ENCODE data around the gene PRRX2. TPM values are rescaled to one million over a fixed set of nuclear protein-coding genes. Genes with fewer than 3 reads are reported as not detected.
"Not testable (repeated sequence)": the region's sequence is repeated elsewhere in the genome, so short reads cannot be mapped to it uniquely, and the experiment has no call there.

The PRRX2 gene
- total RNA-seq, 1 donor from 2014 or later = not detected

DNA sequence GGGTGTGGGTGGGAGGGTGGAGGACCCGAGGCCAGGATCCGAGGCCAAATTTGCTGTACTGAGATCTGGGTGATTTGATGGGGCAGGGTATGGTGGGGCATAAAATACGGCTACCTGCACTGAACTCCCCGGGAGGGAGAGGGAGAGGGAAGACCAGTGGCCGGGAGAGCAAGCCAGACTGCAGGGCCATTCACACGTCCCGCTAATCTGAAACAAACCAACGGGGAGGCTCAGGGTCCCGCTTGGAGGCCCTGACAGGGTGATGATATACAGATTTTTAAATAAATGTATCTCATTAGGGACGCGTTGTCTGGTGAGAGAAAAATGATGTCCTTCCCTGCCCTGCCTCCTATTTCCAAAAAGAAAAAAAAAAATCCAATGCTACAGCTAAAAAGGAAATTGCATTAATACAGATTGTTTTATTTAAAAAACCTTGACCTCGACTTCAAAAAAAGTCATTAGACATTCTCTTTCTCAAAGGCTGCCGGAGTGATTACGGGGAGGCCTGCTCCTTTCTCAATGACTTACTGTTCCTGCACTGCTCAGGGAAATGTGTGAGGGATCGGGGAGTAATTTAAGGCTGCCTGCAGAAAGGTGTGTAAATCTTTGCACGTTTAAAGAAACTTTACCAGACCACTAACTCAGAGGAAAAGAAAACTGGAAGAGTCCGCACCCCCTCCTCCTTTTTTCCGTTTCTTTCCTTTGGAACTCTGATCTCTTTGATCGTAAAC, 11.5 kb upstream of the PRRX2 start:
- DNase-seq (ENCODE audit: low read depth, low spot score) = no peak

DNA sequence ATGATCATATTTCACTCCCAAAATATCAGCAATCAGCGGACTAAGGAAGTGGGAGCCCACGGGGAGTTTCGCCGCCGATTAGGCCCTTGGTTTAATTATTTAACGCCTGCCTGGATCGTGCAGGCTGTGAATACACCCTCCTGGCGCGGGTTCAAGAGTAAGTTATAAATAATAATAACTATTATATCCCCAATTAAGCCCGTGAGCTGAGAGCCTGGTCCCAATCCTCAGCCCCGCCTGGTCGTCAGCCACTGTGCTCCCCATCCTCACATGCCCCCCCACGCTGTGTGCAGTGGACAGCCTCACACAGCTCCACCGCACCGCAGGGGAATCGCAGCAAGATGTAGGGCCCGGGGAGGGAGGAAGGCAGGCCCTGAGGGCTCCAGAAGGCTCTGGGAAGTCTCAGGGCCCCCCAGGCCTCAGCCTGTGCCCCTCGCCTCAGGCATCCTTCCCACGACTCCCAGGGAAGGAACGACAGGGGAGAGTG, 10.8 kb upstream of the PRRX2 start:
- DNase-seq (ENCODE audit: low read depth, low spot score) = no peak

DNA sequence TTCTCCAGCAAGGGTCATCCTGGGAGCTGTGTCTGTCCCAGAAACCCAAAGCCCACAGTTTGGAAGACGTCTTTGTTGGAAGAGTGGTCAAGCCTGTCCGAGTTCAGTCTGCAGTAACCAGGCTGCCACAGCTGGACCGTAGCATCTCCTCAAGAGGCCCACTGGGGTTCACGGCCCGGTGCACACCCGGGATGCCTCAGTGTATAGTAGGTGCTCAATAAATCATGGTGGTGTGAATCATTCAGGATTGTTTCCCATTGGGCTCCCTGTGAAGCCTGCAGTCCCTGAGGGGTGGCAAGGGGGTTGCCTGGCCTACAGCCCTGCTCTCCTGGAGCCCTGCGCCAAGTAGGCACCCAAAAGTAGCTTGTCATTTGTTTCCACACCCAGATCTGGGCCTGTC, 10.3 kb upstream of the PRRX2 start:
- no peak for DNase-seq (ENCODE audit: low read depth, low spot score)

DNA sequence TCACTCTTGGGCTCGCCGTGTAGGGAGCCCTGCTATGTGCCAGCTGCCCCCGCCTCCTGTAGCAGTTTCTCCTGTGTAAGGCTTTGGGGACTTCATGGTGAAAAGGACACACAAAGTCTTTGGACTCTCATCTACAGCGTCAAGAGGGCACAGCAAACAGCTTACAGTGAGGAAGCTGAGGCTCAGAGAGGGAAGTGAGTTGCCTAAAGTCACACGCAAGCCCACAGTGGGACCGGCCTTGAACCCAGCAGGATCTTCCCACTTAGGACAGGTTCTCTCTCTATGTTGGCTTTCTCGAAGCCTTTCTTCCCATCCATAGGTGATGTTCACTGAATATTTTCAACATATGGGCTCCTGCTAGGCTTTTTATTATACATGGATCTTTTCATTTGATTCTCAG, 9.8 kb upstream of the PRRX2 start:
- DNase-seq (ENCODE audit: low read depth, low spot score) = no peak

DNA sequence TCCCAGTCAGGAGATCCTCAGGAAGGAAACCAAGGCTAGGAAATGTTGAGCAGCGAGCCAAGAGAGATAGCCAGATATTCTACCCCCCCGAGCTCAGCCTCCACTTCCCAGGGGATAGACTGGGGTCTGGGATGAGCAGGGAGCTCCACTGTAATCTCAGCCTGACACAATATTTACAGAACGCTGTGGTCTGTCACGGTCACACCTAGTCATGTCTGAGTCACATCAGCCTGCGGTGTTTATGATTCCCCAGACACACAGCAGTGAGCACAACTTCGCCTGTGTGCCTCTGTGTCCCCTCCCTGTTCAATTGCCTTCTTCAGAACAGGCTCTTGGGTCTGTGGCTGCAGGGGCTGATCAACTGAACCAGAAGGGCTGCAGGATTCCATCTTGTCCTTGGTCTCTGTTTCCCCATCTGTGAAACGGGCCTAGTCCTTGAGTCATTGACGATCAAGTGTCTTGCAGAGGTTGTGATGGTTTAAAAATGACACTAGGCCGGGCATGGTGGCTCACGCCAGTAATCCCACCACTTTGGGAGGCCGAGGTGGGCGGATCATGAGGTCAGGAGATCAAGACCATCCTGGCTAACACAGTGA, 8.6 kb upstream of the PRRX2 start:
- DNase-seq (ENCODE audit: low read depth, low spot score) = no peak

DNA sequence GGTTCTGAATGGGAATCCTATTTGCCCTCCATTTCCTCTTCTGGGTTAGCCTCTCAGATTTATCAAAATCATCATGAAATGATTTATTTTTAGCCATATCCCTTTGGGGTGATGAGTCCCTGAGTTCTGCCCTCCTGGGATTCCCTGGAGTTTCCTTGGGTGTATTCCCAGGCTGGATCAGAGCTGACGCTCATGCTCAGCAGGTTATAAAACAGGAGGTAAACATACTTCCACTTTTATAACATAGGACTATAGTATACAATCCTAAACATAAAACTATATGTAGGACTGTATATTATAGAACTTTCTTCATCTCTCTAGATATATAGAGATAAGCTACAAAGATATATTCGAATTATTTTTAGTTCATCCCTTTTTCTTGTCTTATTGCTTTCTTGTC, 4.4 kb upstream of the PRRX2 start:
- DNase-seq (ENCODE audit: low read depth, low spot score) = no peak

DNA sequence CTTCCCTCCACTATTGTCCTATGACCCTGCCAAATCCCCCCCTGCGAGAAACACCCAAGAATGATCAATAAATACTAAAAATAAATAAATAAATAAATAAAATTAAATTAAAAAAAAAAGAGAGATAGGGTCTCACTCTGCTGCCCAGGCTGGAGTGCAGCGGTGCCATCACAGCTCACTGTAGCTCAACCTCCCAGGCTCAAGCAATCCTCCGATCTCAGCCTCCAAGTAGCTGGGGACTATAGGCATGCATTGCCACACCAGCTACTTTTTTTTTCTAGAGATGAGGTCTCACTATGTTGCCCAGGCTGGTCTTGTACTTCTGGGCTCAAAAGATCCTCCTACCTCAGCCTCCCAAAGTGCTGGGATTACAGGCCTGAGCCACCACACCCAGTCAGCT, 3.2 kb upstream of the PRRX2 start:
- DNase-seq (ENCODE audit: low read depth, low spot score) = not testable (repeated sequence)

DNA sequence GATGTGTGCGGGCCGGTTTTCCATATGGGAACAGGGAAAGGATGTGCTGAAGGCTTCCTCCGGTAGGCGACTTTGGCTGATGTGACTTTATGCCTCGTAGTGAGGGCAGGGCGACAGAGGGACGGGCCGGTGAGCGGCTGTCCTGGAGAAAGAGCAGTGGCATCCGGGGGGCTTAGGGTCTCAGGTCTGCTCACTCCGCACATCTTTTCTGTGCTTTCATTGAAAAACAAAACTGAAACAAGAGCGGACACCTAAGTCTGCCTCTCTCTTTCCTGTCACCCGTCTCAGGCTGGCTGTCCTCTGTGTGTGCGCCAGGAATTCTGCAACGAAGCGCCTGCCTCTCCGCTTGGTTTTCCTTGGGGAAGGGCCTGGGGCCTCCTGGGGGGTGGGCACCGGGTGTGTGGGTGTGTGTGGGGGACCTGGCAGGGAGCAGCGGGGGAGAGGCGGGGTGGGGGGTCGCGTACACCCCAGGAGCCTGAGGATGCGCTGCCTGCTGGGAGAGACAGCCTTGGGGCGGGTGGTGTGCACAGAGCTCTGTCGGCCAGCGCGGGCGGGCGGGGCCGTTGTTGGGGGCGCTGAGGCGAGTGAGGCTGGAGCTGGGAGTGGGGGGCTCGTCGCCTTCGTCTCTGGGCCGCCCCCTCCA, 580 bp upstream of the PRRX2 start:
- DNase-seq (ENCODE audit: low read depth, low spot score) = no peak

DNA sequence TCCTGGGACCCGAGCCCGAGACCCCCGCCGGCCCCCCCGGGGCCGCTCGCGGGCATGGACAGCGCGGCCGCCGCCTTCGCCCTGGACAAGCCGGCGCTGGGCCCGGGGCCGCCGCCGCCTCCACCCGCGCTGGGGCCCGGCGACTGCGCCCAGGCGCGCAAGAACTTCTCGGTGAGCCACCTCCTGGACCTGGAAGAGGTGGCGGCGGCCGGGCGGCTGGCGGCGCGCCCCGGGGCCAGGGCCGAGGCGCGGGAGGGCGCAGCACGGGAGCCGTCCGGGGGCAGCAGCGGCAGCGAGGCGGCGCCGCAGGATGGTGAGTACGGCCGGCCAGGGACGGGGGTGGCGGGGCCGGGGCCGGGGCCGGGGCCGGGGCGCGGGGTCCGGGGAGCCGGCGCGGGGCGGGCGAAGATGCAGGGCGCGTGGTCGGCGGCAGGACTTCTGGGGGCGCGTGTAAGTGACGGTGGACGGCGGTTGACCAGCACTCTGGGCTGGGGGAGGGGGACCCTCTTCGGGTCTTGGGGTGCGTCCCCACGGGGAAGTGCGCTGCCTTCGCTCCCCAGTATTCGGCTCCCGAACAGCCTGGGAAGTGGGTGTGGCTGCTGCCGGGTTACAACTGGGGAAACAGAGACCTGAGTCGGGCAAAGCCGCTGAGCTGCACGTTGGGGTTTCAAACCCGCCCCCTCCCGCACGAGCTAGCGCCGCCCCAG, 520 bp downstream of the PRRX2 start:
- no peak for DNase-seq (ENCODE audit: low read depth, low spot score)

DNA sequence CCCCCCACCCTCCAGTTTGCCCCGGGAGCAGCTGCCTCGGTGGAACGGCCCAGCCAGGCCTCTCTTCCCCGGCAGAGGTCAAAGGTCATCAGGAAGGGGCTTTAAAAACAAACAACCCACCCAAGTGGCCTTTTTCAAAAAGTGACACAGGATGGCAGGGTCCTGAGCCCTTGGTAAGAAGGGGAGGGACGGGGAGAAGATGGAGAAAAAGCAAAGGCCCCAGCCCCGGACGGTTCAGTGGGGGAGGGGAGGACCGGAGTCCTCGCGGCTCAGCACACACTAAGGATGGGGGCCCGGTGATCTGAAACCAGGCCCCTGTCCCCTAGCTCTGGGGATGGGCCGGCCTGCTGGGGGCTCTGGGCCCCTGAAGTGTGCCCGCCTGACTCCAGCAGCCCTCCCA, 1.1 kb downstream of the PRRX2 start:
- DNase-seq (ENCODE audit: low read depth, low spot score) = no peak

DNA sequence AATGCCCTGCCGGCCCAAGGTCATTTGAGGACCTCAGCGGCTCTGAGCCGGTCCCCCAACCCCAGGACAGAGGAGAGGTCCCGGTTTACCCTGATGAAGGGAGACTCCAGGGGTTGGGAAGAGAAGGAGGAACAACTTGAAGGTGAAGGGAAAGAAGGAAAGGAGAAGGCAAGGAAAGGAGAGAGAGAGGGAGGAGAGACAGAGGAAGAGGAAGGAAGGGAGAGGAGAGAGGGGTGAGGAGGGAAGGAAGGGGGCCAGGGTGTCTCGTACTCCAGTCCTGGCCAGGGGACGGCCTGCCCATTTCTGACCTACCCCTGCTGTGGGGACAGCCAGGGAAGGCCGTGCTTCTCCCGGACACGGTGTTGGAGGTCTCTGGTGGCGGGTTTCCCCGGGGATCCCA, 1.9 kb downstream of the PRRX2 start:
- no peak for DNase-seq (ENCODE audit: low read depth, low spot score)

DNA sequence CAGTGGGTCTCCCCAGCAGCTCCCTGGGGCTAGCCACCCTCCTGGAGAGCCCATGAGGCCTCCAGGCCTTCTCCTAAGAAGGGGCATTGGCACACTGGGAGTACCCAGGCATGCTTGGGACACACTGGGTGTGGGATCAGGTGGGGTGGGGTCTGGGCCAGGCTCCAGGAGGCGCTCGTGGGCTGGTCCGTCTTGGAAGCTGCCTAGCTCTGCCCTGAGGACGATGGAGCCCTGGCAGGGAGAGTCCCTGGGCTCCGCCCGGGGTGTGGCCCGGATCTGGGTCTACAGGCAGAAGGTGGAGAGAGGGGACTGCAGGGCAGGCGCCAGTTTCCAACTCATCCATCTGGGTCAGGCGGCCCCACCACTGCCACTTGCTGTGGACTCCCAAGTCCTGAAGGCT, 2.4 kb downstream of the PRRX2 start:
- no peak for DNase-seq (ENCODE audit: low read depth, low spot score)

DNA sequence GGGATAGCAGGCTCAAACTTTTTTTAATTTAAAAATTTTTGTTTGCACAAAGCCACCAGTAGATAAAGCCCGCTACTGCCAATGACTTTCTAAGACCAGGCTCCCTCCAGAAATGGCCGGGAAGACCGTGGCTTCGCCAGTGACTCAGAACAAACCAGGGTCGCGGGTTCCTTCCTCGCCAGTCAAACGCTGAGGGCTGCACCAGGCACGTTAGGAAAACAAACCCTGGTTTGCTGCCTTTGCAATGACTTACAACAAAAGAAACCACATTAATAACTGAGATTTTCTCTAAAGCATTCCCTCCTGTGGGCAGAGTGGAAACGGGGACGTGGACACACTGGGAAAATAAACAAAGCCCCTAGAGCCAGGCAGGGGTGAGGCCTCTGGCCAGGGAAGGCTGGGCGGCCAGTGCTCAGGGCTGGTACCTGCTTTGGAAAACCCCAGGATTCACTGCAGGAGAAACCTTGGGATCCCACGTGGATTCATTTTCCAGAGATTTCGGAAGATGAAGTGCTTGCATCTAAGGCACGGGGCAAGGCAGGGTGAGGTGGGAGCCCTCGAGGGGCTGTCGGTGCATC, 3.8 kb downstream of the PRRX2 start:
- DNase-seq (ENCODE audit: low read depth, low spot score) = no peak

DNA sequence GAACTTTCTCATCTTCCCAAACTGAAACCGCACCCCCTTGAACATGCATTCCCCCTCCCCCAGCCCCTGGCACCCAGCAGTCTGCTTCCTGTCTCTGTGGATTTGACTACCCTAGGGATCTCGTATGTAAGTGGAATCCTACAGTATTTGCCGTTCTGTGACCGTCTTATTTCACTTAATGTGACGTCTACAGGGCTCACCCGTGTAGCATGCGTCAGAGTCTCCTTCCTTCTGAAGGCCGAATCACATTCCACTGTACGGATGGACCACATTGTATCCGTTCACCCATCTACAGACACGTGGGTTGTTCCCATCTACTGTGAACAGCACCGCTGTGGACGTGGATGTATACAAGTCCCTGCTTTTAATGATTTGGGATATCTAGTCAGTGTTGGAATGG, 4.5 kb downstream of the PRRX2 start:
- no peak for DNase-seq (ENCODE audit: low read depth, low spot score)

DNA sequence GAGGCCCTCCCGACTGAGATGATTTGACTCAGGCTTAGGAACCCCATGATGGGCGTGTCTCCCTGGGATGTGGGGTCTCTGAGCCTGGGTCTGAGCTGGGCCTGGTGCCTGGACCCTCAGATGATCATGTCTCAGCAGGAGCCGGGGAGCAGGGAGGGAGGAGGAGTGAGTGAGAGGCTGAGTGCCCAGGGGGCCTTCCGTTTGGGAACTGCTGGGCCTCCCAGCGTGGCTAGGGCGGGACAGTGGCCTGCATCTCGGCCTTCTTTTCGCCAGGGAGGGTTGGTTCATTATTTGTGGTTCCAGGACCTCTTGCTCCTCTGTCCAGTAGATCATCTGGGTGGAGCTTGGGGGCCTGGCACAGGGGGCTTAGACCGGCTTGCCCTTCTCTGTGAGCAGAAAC, 5.6 kb downstream of the PRRX2 start:
- DNase-seq (ENCODE audit: low read depth, low spot score) = no peak

DNA sequence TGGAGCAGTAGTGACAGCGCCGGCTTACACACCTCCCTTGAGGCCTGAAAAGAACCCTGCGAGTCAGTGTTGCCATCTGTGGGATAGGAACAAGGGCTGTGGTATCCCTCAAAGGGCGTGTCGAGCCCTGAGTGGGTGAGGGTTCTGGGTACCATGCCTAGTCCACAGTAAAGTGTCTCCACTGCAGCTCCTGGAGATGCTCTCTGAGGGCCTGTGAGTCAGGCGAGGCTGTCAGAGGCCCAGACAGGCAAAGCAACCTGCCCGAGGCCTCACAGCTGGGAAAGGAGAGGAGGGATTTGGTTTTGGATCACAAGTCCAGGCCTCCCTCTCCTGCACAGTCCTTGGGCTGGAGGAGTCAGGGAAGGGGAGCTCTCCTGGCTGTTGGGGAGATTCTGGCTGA, 6.1 kb downstream of the PRRX2 start:
- no peak for DNase-seq (ENCODE audit: low read depth, low spot score)

DNA sequence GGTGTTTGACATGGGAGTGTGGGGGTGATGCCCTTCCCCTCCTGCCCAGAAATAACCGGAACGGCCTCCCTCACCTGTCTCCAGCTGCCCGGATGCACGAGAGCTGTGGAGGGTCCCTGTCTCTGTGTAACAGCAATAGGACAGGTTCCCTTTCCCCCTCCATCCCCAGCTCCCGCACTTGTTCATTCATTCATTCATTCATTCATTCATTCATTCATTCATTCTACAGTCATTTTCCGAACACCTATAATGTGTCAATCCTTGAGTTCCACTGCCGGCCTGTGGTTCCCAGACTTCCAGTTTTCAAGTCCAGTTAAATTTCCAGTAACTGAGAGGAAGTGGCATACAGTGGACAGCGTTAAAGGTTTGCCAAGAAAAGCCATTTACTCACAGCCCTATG, 7.3 kb downstream of the PRRX2 start:
- DNase-seq (ENCODE audit: low read depth, low spot score) = no peak

DNA sequence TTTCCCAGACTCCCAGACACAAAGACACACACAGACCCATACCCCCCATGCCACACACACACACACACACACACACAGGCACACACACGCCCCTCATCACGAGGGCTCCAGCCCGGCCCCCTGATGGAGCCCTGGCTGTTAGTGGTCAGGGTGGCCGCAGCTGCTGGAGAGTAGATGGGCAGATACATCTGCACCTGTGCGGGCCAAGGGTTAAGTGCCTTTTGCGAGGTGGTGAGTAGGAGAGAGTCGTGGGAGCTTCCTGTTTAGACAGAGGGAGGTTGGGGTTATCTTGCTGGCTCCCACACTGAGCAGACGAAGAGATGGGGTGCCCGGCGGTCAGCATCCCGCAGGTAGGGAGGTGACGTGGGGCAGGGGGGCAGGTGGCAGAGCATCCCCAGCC, 8.2 kb downstream of the PRRX2 start:
- DNase-seq (ENCODE audit: low read depth, low spot score) = no peak

DNA sequence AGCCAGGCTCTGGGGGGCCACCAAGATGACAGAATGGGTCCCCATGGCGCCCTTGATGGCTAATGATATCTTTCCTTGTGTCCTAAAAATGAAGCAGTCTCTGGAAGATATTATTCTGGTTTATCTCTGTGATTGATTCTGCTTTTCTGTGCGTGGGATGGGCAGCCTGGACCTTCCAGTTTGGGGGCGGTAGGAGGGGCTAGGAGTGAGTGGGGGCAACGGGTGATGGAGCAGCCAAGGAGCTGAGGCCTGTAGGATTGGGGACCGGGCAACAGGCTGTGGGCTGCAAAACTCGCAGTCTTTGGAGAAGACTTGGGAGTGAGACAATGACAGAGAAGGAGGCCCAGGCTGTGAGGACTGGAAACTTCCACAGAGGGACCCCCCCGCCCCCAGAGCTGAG, 8.8 kb downstream of the PRRX2 start:
- DNase-seq (ENCODE audit: low read depth, low spot score) = no peak

DNA sequence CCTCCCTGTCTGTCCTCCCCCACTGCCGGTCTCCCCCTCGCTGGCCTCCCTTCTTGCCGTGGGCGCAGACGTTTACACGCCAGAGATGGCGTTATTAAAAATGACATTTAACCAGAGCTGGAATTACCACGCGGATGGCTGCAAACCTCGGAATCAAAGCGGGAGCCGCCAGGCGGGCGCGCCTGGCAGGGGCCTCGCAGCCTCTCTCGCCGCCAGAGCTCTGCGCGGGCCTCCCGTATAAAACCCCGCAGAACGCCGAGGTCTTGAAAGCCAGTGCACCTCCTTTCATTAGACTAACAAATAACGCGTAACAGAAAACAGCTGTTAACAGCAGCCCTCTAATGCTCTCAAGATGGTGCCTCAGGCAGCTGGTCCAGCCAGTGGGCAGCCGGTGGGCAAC, 10.2 kb downstream of the PRRX2 start:
- no peak for DNase-seq (ENCODE audit: low read depth, low spot score)

DNA sequence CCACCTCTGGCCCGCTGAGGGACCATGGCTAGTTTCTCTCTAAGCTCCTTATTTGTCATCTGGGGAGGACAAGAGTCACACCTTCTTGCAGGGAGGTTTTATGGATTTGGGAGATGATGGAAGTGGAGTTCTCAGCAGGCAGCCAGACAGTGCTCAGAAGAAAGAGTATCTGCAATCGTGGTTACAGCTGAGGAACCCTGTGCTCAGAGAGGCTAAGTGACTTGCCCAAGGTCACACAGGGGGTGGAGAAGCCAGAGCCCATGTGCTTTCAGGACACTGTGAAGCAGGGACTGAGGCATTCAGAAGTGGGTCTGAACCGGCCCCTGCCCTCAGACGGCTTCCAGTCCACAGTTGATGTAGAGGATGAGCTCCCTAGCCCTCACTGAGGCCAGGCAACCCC, 10.8 kb downstream of the PRRX2 start:
- no peak for DNase-seq (ENCODE audit: low read depth, low spot score)

DNA sequence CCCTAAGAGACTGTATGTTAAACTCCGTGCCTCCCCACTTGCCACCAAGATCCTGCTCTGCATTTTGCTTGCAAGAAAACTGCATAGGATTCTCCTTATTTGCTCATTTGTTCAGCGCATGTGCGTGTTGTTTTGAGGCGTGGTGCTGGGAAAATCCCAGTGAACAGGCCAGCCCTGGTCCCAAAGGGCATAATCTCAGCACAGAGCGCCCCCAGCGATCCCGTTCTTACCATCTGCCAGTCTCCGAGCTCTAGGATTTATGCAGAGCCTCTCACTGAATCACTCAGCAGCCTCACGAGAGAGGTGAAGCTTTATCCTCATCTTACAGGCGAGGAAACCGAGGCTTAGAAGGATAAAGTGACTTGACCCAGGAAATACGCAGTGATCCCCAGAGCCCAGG, 11.5 kb downstream of the PRRX2 start:
- no peak for DNase-seq (ENCODE audit: low read depth, low spot score)

Measured in pulmonary artery endothelial cell (primary cell).